Panc1 (cell line): ENCODE results near the gene PDE9A. TPM values are rescaled to one million over a fixed set of nuclear protein-coding genes. Genes with fewer than 3 reads are reported as not detected.
"Not testable (repeated sequence)": the region's sequence is repeated elsewhere in the genome, so short reads cannot be mapped to it uniquely, and the experiment has no call there.

Source experiments
- ATAC-seq: fragments of 200-7000 bp; cut with Tn5 transposase; 2 replicates; pipeline ENCODE4 v1.9.1; 2020; ENCODE audit warnings: mild to moderate bottlenecking, moderate library complexity
- BruUV-seq: library from RNA; stranded (reverse); fragments of 400-500 nt; replicated peaks from 2 replicates; lab custom pipeline; 2021; lab: Mats Ljungman, UMichigan
- CTCF ChIA-PET: fragments of 300-600 bp; sonication (Branson Sonifier 250); formaldehyde crosslinking; loops from one replicate; lab custom pipeline; 2022; ENCODE audit warnings: antibody characterized with exemption; lab: Charles Lee
- POLR2A ChIA-PET: fragments of 300-600 bp; sonication (Branson Sonifier 250); formaldehyde crosslinking; loops from one replicate; lab custom pipeline; 2022; ENCODE audit warnings: antibody characterized with exemption; lab: Charles Lee
- DNase-seq: peaks from one replicate; pipeline ENCODE4 v3.0.0-alpha.2; 2010; ENCODE audit warnings: low read depth, low spot score
- H3K27ac ChIP-seq: 2 replicates; pipeline ENCODE4 v1.5.1; 2011; ENCODE audit warnings: mild to moderate bottlenecking, low read length, inconsistent platforms
- H3K27me3 ChIP-seq: fragments of 200-500 bp; sonication (Bioruptor generic); 2 replicates; pipeline ENCODE4 v1.6.0; 2014; ENCODE audit warnings: low read length, inconsistent platforms; ENCODE audit not compliant: control insufficient read depth, insufficient read depth
- H3K36me3 ChIP-seq: fragments of 200-500 bp; sonication (Bioruptor generic); 2 replicates; pipeline ENCODE4 v1.5.1; 2014; ENCODE audit warnings: inconsistent platforms, mild to moderate bottlenecking, low read length, moderate library complexity; ENCODE audit not compliant: control insufficient read depth, insufficient read depth
- H3K4me1 ChIP-seq: 2 replicates; pipeline ENCODE4 v1.5.1; 2011; ENCODE audit warnings: inconsistent platforms, mild to moderate bottlenecking, low read length, moderate library complexity; ENCODE audit not compliant: control insufficient read depth, insufficient read depth
- H3K4me3 ChIP-seq, 2 experiments: 2 replicates each; pipeline ENCODE4 v1.5.1; 2011 to 2012; ENCODE audit warnings: low read depth in 2 of 2, low read length in 2 of 2, mild to moderate bottlenecking in 2 of 2, inconsistent platforms in 1 of 2, moderate library complexity in 1 of 2
- H3K9me3 ChIP-seq: fragments of 200-500 bp; sonication (Bioruptor generic); 2 replicates; pipeline ENCODE4 v1.5.1; 2014; ENCODE audit warnings: low read depth, mild to moderate bottlenecking, inconsistent platforms, low read length, moderate library complexity; ENCODE audit not compliant: control insufficient read depth, insufficient read depth
- POLR2AphosphoS5 ChIP-seq: IDR thresholded peaks from 2 replicates; pipeline ENCODE4 v1.6.1; 2012; ENCODE audit warnings: mild to moderate bottlenecking, low read depth, low read length, moderate library complexity
- SIN3A ChIP-seq: IDR thresholded peaks from 2 replicates; pipeline ENCODE4 v1.6.1; 2012; ENCODE audit warnings: low read depth, mild to moderate bottlenecking, low read length, moderate library complexity, borderline replicate concordance; ENCODE audit not compliant: insufficient read depth
- TCF7L2 ChIP-seq: IDR thresholded peaks from 2 replicates; pipeline ENCODE4 v1.6.1; 2011; ENCODE audit warnings: mild to moderate bottlenecking, low read depth, low read length, inconsistent platforms
- in situ Hi-C: cut with HindIII; loops from 2 replicates; pipeline ENCODE4 v1.10.0; 2016; ENCODE audit warnings: low sequenced_read_pairs, low pct_unique_long_range_greater_than_20kb
- intact Hi-C: fragments of 100-400 bp; cut with micrococcal nuclease; formaldehyde crosslinking; loops from one replicate; pipeline ENCODE4 v1.10.0; 2022; ENCODE audit not compliant: unreplicated experiment
- total RNA-seq: library from RNA; stranded (reverse); gene quantifications from one replicate; pipeline ENCODE4 v1.2.1, GENCODE V29; 2021; ENCODE audit not compliant: unreplicated experiment
- TF ChIP-seq, protein P1 (sequence below): fragments of 450-650 bp; IDR thresholded peaks from 2 replicates; pipeline ENCODE4 v1.5.1; 2017; ENCODE audit warnings: mild to moderate bottlenecking
- TF ChIP-seq, protein P2 (sequence below), 2 experiments: IDR thresholded peaks; 2 replicates each; pipeline ENCODE4 v1.6.1; 2011 to 2012; ENCODE audit warnings: low read depth in 2 of 2, control low read depth in 1 of 2, low read length in 1 of 2, mild to moderate bottlenecking in 1 of 2, moderate library complexity in 1 of 2; ENCODE audit not compliant: insufficient read depth in 1 of 2

The PDE9A gene
- total RNA-seq, 1 experiment from 2014 or later = 0.72 TPM

DNA sequence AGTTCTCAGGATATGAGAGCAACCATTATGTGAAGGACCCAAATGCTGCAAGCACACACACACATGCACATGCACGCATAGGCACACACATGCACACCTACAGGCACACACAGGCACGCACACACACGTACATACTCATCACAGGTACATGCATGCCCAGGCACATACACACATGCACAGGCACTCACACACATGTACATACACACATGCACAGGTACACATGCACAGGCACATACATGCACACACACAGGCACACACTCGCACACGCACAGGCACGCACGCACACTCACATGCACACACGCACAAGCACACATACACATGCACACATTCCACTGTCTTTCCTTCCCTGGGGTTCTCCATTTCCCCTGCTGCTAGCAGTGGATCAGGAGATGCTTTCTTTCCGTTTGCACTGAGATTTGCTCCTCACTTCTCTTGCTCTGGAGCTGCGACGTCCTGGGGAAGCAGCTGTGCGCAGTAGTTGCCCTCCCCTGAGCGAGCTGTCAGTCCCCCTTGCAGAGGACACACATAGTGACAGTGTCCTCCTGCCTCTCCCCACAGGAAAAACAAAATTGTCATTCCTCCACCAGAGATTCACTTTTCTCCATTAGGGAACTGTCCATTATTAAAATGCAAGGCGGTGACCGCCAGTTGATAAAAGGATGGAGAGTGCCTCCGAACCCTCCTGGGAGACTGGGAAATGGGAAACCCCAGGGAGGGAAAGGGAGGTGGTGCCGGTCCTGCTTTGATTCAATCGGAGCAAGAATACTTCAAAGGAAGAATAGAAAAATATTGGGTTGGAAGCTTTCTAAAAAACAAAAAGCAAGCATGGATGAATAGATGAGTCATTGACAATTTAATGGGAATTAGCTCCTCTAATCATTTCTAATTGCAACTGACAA, 156.4 kb downstream of the PDE9A start:
- BruUV-seq = no TSS peak
- DNase-seq = no peak
- Histone ChIP-seq H3K9me3 (peaks cover under 1% of the 10 kb centered on the region; the same call in 1 of the 2 replicates), H3K4me1 (no peaks in the 10 kb centered on the region), H3K36me3 (no peaks in the 10 kb centered on the region), H3K27me3 (no peaks in the 10 kb centered on the region), H3K27ac (no peak overlapping the region), H3K4me3 (no peak overlapping the region)
- ChIA-PET CTCF (no interaction called here), POLR2A (interaction anchor here (0.7 kb wide), 1 partner anchor 83 kb away, joined by 3 read pairs; no protein-coding TSS in a partner anchor)
- TF ChIP-seq, protein P1, sequence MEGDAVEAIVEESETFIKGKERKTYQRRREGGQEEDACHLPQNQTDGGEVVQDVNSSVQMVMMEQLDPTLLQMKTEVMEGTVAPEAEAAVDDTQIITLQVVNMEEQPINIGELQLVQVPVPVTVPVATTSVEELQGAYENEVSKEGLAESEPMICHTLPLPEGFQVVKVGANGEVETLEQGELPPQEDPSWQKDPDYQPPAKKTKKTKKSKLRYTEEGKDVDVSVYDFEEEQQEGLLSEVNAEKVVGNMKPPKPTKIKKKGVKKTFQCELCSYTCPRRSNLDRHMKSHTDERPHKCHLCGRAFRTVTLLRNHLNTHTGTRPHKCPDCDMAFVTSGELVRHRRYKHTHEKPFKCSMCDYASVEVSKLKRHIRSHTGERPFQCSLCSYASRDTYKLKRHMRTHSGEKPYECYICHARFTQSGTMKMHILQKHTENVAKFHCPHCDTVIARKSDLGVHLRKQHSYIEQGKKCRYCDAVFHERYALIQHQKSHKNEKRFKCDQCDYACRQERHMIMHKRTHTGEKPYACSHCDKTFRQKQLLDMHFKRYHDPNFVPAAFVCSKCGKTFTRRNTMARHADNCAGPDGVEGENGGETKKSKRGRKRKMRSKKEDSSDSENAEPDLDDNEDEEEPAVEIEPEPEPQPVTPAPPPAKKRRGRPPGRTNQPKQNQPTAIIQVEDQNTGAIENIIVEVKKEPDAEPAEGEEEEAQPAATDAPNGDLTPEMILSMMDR = no peak
- TF ChIP-seq POLR2AphosphoS5 (no peak), SIN3A (no peak), TCF7L2 (no peak)
- TF ChIP-seq, protein P2, sequence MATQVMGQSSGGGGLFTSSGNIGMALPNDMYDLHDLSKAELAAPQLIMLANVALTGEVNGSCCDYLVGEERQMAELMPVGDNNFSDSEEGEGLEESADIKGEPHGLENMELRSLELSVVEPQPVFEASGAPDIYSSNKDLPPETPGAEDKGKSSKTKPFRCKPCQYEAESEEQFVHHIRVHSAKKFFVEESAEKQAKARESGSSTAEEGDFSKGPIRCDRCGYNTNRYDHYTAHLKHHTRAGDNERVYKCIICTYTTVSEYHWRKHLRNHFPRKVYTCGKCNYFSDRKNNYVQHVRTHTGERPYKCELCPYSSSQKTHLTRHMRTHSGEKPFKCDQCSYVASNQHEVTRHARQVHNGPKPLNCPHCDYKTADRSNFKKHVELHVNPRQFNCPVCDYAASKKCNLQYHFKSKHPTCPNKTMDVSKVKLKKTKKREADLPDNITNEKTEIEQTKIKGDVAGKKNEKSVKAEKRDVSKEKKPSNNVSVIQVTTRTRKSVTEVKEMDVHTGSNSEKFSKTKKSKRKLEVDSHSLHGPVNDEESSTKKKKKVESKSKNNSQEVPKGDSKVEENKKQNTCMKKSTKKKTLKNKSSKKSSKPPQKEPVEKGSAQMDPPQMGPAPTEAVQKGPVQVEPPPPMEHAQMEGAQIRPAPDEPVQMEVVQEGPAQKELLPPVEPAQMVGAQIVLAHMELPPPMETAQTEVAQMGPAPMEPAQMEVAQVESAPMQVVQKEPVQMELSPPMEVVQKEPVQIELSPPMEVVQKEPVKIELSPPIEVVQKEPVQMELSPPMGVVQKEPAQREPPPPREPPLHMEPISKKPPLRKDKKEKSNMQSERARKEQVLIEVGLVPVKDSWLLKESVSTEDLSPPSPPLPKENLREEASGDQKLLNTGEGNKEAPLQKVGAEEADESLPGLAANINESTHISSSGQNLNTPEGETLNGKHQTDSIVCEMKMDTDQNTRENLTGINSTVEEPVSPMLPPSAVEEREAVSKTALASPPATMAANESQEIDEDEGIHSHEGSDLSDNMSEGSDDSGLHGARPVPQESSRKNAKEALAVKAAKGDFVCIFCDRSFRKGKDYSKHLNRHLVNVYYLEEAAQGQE (IDR thresholded peaks at IDR 0.05; ENCODE audit: insufficient read depth in 1 of 2, low read depth in 2 of 2, low read length in 1 of 2) = no peak
- intact Hi-C loops = no loop called here
- in situ Hi-C loops = no loop called here
- ATAC-seq = no peak

DNA sequence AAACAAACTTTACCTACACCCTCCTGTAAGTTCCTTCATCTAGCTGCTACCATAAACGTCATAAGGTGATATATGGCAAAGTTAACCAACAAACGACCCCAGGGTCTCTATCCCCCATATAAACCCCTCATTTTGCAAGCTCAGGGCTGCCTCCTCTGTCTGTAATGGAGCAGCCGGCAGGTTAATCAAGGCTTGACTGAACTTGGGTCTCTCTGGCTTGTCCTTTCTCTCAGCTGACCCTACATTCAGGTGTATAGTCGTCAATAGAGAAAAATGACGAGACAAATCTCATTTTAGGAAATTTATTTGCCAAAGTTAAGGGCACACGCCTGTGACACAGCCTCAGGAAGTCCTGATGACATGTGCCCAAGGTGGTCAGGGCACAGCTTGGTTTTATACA, 158.5 kb downstream of the PDE9A start:
- ChIA-PET CTCF (no interaction called here), POLR2A (no interaction called here)
- no TSS peak for BruUV-seq
- no peak overlapping the region for H3K27ac ChIP-seq
- no peak for ATAC-seq
- H3K36me3 ChIP-seq = no peaks in the 10 kb centered on the region
- intact Hi-C loops (no loop called here), in situ Hi-C loops (no loop called here)
- peaks cover 8% of the 10 kb centered on the region for H3K9me3 ChIP-seq
- no peaks in the 10 kb centered on the region for H3K4me1 ChIP-seq
- no peak for TF ChIP-seq POLR2AphosphoS5
- no peak for TF ChIP-seq TCF7L2
- TF ChIP-seq, protein P1 = no peak
- TF ChIP-seq, protein P2 (IDR thresholded peaks at IDR 0.05; ENCODE audit: insufficient read depth in 1 of 2, low read depth in 2 of 2, low read length in 1 of 2) = no peak
- no peak for TF ChIP-seq SIN3A
- no peak for DNase-seq
- no peak overlapping the region for H3K4me3 ChIP-seq
- no peaks in the 10 kb centered on the region for H3K27me3 ChIP-seq

DNA sequence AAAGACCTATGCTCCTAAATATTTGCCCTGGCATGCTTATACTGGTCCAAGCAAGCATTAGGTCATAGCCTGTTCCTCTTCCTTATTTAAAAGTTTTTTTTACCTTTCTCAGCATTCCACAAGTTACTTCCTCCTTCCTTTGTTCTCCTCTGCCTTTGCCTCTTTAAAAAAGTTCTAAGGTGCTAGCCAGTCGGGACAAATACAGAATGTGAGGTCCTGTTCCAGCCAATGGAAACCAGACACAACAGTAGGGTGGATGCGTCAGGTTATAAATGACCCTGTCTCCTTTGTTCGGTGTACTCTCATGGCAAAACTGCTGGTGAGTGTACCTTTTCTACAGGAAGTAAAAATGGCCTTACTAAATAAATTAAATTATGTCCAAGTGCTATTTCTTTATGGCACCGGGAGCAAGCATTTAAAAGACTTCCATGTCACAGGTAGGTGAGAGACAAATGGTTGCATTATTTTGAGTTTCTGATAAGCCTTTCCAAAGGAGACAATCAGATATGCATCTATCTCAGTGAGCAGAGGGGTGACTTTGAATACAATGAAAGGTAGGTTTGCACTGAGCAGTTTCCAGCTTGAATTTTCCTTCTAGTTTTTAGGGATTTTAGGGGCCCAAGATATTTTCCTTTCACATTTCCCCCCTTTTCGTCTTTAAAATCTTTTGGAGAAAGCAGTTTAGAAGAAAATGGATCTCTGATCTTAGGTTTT, 159.3 kb downstream of the PDE9A start:
- H3K27me3 ChIP-seq, H3K27ac ChIP-seq, DNase-seq, ATAC-seq, H3K36me3 ChIP-seq, H3K4me1 ChIP-seq, H3K9me3 ChIP-seq, H3K4me3 ChIP-seq, in situ Hi-C loops, intact Hi-C loops, BruUV-seq, POLR2A ChIA-PET: not testable (repeated sequence)
- CTCF ChIA-PET = interaction anchor here (0.6 kb wide), 1 partner anchor 769 kb away, joined by 4 read pairs; no protein-coding TSS in a partner anchor
